HL-60 (cell line): Measurements from ENCODE around the gene CNKSR2.

ENCODE experiments used
- DNase-seq, 2 experiments: peaks; one replicate each; pipeline ENCODE4 v3.0.0-alpha.2; 2010 to 2020; ENCODE audit warnings: low read depth in 1 of 2, low spot score in 1 of 2
- H3K27ac ChIP-seq: fragments of 250-450 bp; sonication (Bioruptor Pico); replicated peaks from 2 replicates; pipeline ENCODE4 v1.5.1; 2020; ENCODE audit warnings: mild to moderate bottlenecking, moderate library complexity
- H3K27me3 ChIP-seq: fragments of 250-450 bp; sonication (Bioruptor Pico); 2 replicates; pipeline ENCODE4 v1.5.1; 2021; ENCODE audit warnings: mild to moderate bottlenecking, moderate library complexity; ENCODE audit not compliant: insufficient read depth, poor library complexity, severe bottlenecking
- H3K4me3 ChIP-seq: replicated peaks from 2 replicates; pipeline ENCODE4 v1.5.1; 2011; ENCODE audit warnings: mild to moderate bottlenecking, control low read depth, low read length; ENCODE audit not compliant: insufficient read depth
- GABPA ChIP-seq: IDR thresholded peaks from 2 replicates; pipeline ENCODE4 v1.6.1; 2012; ENCODE audit warnings: low read depth
- POLR2AphosphoS5 ChIP-seq: IDR thresholded peaks from 2 replicates; pipeline ENCODE4 v1.6.1; 2012; ENCODE audit warnings: low read depth
- SPI1 ChIP-seq: IDR thresholded peaks from 2 replicates; pipeline ENCODE4 v1.6.1; 2012; ENCODE audit warnings: low read depth, mild to moderate bottlenecking, borderline replicate concordance
- TF ChIP-seq, protein P1 (sequence below): IDR thresholded peaks from one replicate; pipeline ENCODE4 v1.5.1; 2011; ENCODE audit warnings: low read length, control low read depth, inconsistent platforms; ENCODE audit not compliant: insufficient read depth
- TF ChIP-seq, protein P2 (sequence below): IDR thresholded peaks from 2 replicates; pipeline ENCODE4 v1.6.1; 2012; ENCODE audit warnings: low read depth; ENCODE audit not compliant: insufficient replicate concordance

The CNKSR2 gene

DNA sequence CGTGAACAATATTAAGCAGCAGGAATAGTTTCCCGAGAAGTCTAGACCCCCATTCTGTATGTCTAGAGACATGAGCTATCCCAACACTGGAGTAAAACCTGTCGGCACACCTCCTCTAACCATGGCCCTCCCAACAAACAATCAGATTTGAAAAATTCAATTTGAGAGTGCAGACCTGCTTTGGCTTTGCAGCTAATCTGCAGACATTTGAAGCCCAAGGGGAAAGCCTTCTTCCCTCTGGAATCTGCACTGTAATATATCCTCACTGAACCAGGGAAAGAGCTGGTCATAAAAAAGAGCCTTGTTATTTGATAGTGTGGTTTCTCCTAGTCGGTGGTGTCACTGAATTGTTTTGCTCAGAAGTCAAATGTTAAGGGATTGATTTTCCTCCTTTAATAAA is 328.5 kb downstream of the CNKSR2 start:
- TF ChIP-seq POLR2AphosphoS5 (no peak), SPI1 (no peak), GABPA (no peak)
- TF ChIP-seq, protein P1, sequence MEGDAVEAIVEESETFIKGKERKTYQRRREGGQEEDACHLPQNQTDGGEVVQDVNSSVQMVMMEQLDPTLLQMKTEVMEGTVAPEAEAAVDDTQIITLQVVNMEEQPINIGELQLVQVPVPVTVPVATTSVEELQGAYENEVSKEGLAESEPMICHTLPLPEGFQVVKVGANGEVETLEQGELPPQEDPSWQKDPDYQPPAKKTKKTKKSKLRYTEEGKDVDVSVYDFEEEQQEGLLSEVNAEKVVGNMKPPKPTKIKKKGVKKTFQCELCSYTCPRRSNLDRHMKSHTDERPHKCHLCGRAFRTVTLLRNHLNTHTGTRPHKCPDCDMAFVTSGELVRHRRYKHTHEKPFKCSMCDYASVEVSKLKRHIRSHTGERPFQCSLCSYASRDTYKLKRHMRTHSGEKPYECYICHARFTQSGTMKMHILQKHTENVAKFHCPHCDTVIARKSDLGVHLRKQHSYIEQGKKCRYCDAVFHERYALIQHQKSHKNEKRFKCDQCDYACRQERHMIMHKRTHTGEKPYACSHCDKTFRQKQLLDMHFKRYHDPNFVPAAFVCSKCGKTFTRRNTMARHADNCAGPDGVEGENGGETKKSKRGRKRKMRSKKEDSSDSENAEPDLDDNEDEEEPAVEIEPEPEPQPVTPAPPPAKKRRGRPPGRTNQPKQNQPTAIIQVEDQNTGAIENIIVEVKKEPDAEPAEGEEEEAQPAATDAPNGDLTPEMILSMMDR: no peak
- TF ChIP-seq, protein P2, sequence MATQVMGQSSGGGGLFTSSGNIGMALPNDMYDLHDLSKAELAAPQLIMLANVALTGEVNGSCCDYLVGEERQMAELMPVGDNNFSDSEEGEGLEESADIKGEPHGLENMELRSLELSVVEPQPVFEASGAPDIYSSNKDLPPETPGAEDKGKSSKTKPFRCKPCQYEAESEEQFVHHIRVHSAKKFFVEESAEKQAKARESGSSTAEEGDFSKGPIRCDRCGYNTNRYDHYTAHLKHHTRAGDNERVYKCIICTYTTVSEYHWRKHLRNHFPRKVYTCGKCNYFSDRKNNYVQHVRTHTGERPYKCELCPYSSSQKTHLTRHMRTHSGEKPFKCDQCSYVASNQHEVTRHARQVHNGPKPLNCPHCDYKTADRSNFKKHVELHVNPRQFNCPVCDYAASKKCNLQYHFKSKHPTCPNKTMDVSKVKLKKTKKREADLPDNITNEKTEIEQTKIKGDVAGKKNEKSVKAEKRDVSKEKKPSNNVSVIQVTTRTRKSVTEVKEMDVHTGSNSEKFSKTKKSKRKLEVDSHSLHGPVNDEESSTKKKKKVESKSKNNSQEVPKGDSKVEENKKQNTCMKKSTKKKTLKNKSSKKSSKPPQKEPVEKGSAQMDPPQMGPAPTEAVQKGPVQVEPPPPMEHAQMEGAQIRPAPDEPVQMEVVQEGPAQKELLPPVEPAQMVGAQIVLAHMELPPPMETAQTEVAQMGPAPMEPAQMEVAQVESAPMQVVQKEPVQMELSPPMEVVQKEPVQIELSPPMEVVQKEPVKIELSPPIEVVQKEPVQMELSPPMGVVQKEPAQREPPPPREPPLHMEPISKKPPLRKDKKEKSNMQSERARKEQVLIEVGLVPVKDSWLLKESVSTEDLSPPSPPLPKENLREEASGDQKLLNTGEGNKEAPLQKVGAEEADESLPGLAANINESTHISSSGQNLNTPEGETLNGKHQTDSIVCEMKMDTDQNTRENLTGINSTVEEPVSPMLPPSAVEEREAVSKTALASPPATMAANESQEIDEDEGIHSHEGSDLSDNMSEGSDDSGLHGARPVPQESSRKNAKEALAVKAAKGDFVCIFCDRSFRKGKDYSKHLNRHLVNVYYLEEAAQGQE: no peak
- Histone ChIP-seq H3K27me3 (no peaks in the 10 kb centered on the region), H3K27ac (no peak overlapping the region), H3K4me3 (no peak overlapping the region)
- no peak for DNase-seq
